ENCODE measurements around the gene GOT2. TPM values are rescaled to one million over a fixed set of nuclear protein-coding genes. Genes with fewer than 3 reads are reported as not detected.

Gene GOT2
- total and polyA plus RNA-seq, 4 donors, result 29.4 to 56.6 (median 38.2) TPM

- no peaks in the 10 kb centered on the region for H3K27me3 ChIP-seq (ENCODE audit: control insufficient read depth in 3 of 3, insufficient read depth in 3 of 3, low read length in 2 of 3)
- no peak overlapping the region for H3K27ac ChIP-seq (ENCODE audit: low read depth in 1 of 2, low read length in 1 of 2)
- peaks cover 0 to 38% (median 7%) of the 10 kb centered on the region in 4 donors for H3K36me3 ChIP-seq (ENCODE audit: control insufficient read depth in 4 of 4, insufficient read depth in 4 of 4, low read length in 4 of 4)
- DNase-seq (no peak), ATAC-seq (ENCODE audit: insufficient read depth, low FRiP score) (no peak)
- no peak overlapping the region for H3K4me3 ChIP-seq
- 96 to 98% methylated on average over 18 of the region's 18 CpGs for WGBS, 2 donors
- no peak for TF ChIP-seq CTCF (IDR thresholded peaks at IDR 0.05; ENCODE audit: control extremely low read depth, extremely low read depth)
- no peaks in the 10 kb centered on the region for H3K9me3 ChIP-seq (ENCODE audit: control insufficient read depth in 4 of 4, insufficient read depth in 3 of 4, low read length in 3 of 4)
- no peak overlapping the region for H3K9ac ChIP-seq (ENCODE audit: insufficient read depth in 1 of 2, low read length in 2 of 2)
- no peaks in the 10 kb centered on the region for H3K4me1 ChIP-seq (ENCODE audit: control insufficient read depth in 5 of 5, insufficient read depth in 5 of 5, low read length in 5 of 5)
Observed at GRCh38 chr16:58670946-58671583, 63.1 kb downstream of the GOT2 start.

- Histone ChIP-seq H3K27ac (ENCODE audit: low read depth in 1 of 2, low read length in 1 of 2) (no peak overlapping the region), H3K9me3 (ENCODE audit: control insufficient read depth in 4 of 4, insufficient read depth in 3 of 4, low read length in 3 of 4) (no peaks in the 10 kb centered on the region), H3K9ac (ENCODE audit: insufficient read depth in 1 of 2, low read length in 2 of 2) (no peak overlapping the region), H3K4me3 (no peak overlapping the region), H3K4me1 (ENCODE audit: control insufficient read depth in 5 of 5, insufficient read depth in 5 of 5, low read length in 5 of 5) (no peaks in the 10 kb centered on the region), H3K36me3 (ENCODE audit: control insufficient read depth in 4 of 4, insufficient read depth in 4 of 4, low read length in 4 of 4) (peaks cover 0 to 32% (median 5%) of the 10 kb centered on the region in 4 donors), H3K27me3 (ENCODE audit: control insufficient read depth in 3 of 3, insufficient read depth in 3 of 3, low read length in 2 of 3) (no peaks in the 10 kb centered on the region)
- no peak for TF ChIP-seq CTCF (IDR thresholded peaks at IDR 0.05; ENCODE audit: control extremely low read depth, extremely low read depth)
- no peak for DNase-seq
- no peak for ATAC-seq (ENCODE audit: insufficient read depth, low FRiP score)
Observed at GRCh38 chr16:58670177-58670576, 63.9 kb downstream of the GOT2 start.

GRCh38 chr16:58665200-58665599, 68.9 kb downstream of the GOT2 start:
- Histone ChIP-seq H3K4me3 (no peak overlapping the region), H3K4me1 (ENCODE audit: control insufficient read depth in 5 of 5, insufficient read depth in 5 of 5, low read length in 5 of 5) (no peaks in the 10 kb centered on the region), H3K9ac (ENCODE audit: insufficient read depth in 1 of 2, low read length in 2 of 2) (no peak overlapping the region), H3K27ac (ENCODE audit: low read depth in 1 of 2, low read length in 1 of 2) (no peak overlapping the region), H3K27me3 (ENCODE audit: control insufficient read depth in 3 of 3, insufficient read depth in 3 of 3, low read length in 2 of 3) (no peaks in the 10 kb centered on the region), H3K9me3 (ENCODE audit: control insufficient read depth in 4 of 4, insufficient read depth in 3 of 4, low read length in 3 of 4) (no peaks in the 10 kb centered on the region), H3K36me3 (ENCODE audit: control insufficient read depth in 4 of 4, insufficient read depth in 4 of 4, low read length in 4 of 4) (peaks cover 0 to 11% (median 5%) of the 10 kb centered on the region in 4 donors)
- no peak for DNase-seq
- no peak for TF ChIP-seq CTCF (IDR thresholded peaks at IDR 0.05; ENCODE audit: control extremely low read depth, extremely low read depth)
- ATAC-seq (ENCODE audit: insufficient read depth, low FRiP score), result no peak
- 92 to 95% methylated on average over 8 of the region's 8 CpGs for WGBS, 2 donors

Data from lung (tissue), 12 donors.